CD4-positive, CD25-positive, alpha-beta regulatory T cell (primary cell): ENCODE results near the gene CMIP. TPM values are rescaled to one million over a fixed set of nuclear protein-coding genes. Genes with fewer than 3 reads are reported as not detected.
A peak's percentile ranks its signal among the peaks of the same experiment; 100 is the strongest.

Experiments used
- ATAC-seq, 2 donors: fragments of 150-1000 bp; cut with Tn5 transposase; one replicate each; pipeline ENCODE4 v1.10.0; 2021; ENCODE audit warnings: low read depth in 2 of 2, moderate number of reproducible peaks in 2 of 2, moderate library complexity in 1 of 2
- DNase-seq, 3 donors: peaks; one replicate each; pipeline versions ENCODE4 v3.0.0 to v3.0.0-alpha.2; 2012 to 2022; ENCODE audit warnings: mixed read lengths in 1 of 3
- H3K27ac ChIP-seq: one replicate; pipeline ENCODE4 v1.7.0; 2013; ENCODE audit warnings: mild to moderate bottlenecking, low read length; ENCODE audit not compliant: insufficient read depth, poor library complexity, severe bottlenecking
- H3K27me3 ChIP-seq: one replicate; pipeline ENCODE4 v1.7.0; 2013; ENCODE audit warnings: low read length; ENCODE audit not compliant: control insufficient read depth, insufficient read depth
- H3K36me3 ChIP-seq: one replicate; pipeline ENCODE4 v1.7.0; 2013; ENCODE audit warnings: mild to moderate bottlenecking, low read length, moderate library complexity; ENCODE audit not compliant: control insufficient read depth, insufficient read depth
- H3K4me1 ChIP-seq: 2 replicates; pipeline ENCODE4 v1.7.0; 2013; ENCODE audit warnings: mild to moderate bottlenecking, low read length; ENCODE audit not compliant: insufficient read depth, control insufficient read depth, poor library complexity, severe bottlenecking
- H3K4me3 ChIP-seq: one replicate; pipeline ENCODE4 v1.7.0; 2013; ENCODE audit warnings: low read depth, mild to moderate bottlenecking, low read length, moderate library complexity
- H3K9me3 ChIP-seq, 2 experiments: 1 replicate in 1 of 2; 2 replicates in 1 of 2; pipeline ENCODE4 v1.7.0; 2013; ENCODE audit warnings: low read length in 2 of 2, mild to moderate bottlenecking in 1 of 2, moderate library complexity in 1 of 2; ENCODE audit not compliant: control insufficient read depth in 2 of 2
- H3K27ac Mint-ChIP-seq, 3 donors: one replicate each; pipeline ENCODE4 v1.8.0; 2020 to 2022; ENCODE audit warnings: mild to moderate bottlenecking in 3 of 3, mixed read lengths in 3 of 3, moderate library complexity in 2 of 3
- H3K27me3 Mint-ChIP-seq: one replicate; pipeline ENCODE4 v1.8.0; 2022; ENCODE audit warnings: mild to moderate bottlenecking, mixed read lengths
- H3K36me3 Mint-ChIP-seq: one replicate; pipeline ENCODE4 v1.8.0; 2020; ENCODE audit warnings: mixed read lengths
- H3K4me1 Mint-ChIP-seq, 4 donors: one replicate each; pipeline ENCODE4 v1.8.0; 2020 to 2022; ENCODE audit warnings: mixed read lengths in 4 of 4, mild to moderate bottlenecking in 1 of 4
- H3K4me3 Mint-ChIP-seq, 4 donors: one replicate each; pipeline ENCODE4 v1.8.0; 2020 to 2022; ENCODE audit warnings: mild to moderate bottlenecking in 4 of 4, mixed read lengths in 4 of 4, moderate library complexity in 3 of 4
- H3K9me3 Mint-ChIP-seq, 7 donors: one replicate each; pipeline ENCODE4 v1.8.0; 2020 to 2022; ENCODE audit warnings: mixed read lengths in 7 of 7, mild to moderate bottlenecking in 3 of 7, moderate library complexity in 2 of 7
- polyA plus RNA-seq, 4 donors: library from polyadenylated mRNA; unstranded; fragments of 300-500 nt; fragmentation: Illumina TruSeq; gene quantifications; one replicate each; pipeline ENCODE4 v1.2.3, GENCODE V29; 2021
- total RNA-seq: library from RNA; stranded (reverse); gene quantifications from one replicate; pipeline ENCODE4 v1.2.3, GENCODE V29; 2022

The CMIP gene
- total and polyA plus RNA-seq, 5 donors from 2014 or later = 0.21 to 49.7 (median 0.94) TPM

GRCh38 chr16:81592353-81592866 lies 147.8 kb downstream of the CMIP start:
- ATAC-seq = no peak
- H3K27ac Mint-ChIP-seq = no peak overlapping the region
- Histone ChIP-seq H3K36me3 (no peaks in the 10 kb centered on the region), H3K9me3 (no peaks in the 10 kb centered on the region), H3K27ac (no peak overlapping the region), H3K27me3 (no peaks in the 10 kb centered on the region), H3K4me3 (no peak overlapping the region), H3K4me1 (no peaks in the 10 kb centered on the region)
- no peak overlapping the region for H3K4me3 Mint-ChIP-seq
- DNase-seq = no peak
- H3K9me3 Mint-ChIP-seq = no peaks in the 10 kb centered on the region
- H3K4me1 Mint-ChIP-seq = peaks cover 5 to 28% (median 15%) of the 10 kb centered on the region in 4 donors
- H3K27me3 Mint-ChIP-seq = no peaks in the 10 kb centered on the region
- H3K36me3 Mint-ChIP-seq = peaks cover 6% of the 10 kb centered on the region

GRCh38 chr16:81593481-81593880 lies 148.9 kb downstream of the CMIP start:
- H3K4me3 Mint-ChIP-seq = no peak overlapping the region
- Histone ChIP-seq H3K9me3 (no peaks in the 10 kb centered on the region), H3K27ac (no peak overlapping the region), H3K27me3 (no peaks in the 10 kb centered on the region), H3K4me1 (no peaks in the 10 kb centered on the region), H3K36me3 (no peaks in the 10 kb centered on the region), H3K4me3 (no peak overlapping the region)
- no peaks in the 10 kb centered on the region for H3K9me3 Mint-ChIP-seq
- DNase-seq (no peak), ATAC-seq (no peak)
- peak overlapping the region in 1 of 3 donors; percentile 15 for H3K27ac Mint-ChIP-seq
- peaks cover 10 to 28% (median 12%) of the 10 kb centered on the region in 4 donors for H3K4me1 Mint-ChIP-seq
- no peaks in the 10 kb centered on the region for H3K27me3 Mint-ChIP-seq
- peaks cover 11% of the 10 kb centered on the region for H3K36me3 Mint-ChIP-seq

- Mint-ChIP-seq H3K27me3 (no peaks in the 10 kb centered on the region), H3K4me1 (peaks cover 10 to 24% (median 16%) of the 10 kb centered on the region in 4 donors), H3K27ac (peak overlapping the region in 1 of 3 donors; percentile 39), H3K4me3 (no peak overlapping the region), H3K36me3 (peaks cover 8% of the 10 kb centered on the region), H3K9me3 (no peaks in the 10 kb centered on the region)
- no peak for ATAC-seq
- H3K27ac ChIP-seq = no peak overlapping the region
- peak in 1 of 3 donors; percentile 9 for DNase-seq
- H3K9me3 ChIP-seq = no peaks in the 10 kb centered on the region
- no peaks in the 10 kb centered on the region for H3K4me1 ChIP-seq
- no peak overlapping the region for H3K4me3 ChIP-seq
- H3K36me3 ChIP-seq = no peaks in the 10 kb centered on the region
- H3K27me3 ChIP-seq = no peaks in the 10 kb centered on the region
Measured at GRCh38 chr16:81595629-81596292, 151.2 kb downstream of the CMIP start.

- H3K27ac Mint-ChIP-seq = no peak overlapping the region
Measured at GRCh38 chr16:81597079-81597658, 152.6 kb downstream of the CMIP start.

GRCh38 chr16:81598083-81598482 lies 153.5 kb downstream of the CMIP start:
- Mint-ChIP-seq H3K27ac (peak overlapping the region in 1 of 3 donors; percentile 44), H3K4me1 (peaks cover 6 to 25% (median 13%) of the 10 kb centered on the region in 4 donors), H3K4me3 (no peak overlapping the region), H3K36me3 (peaks cover 8% of the 10 kb centered on the region), H3K9me3 (no peaks in the 10 kb centered on the region), H3K27me3 (no peaks in the 10 kb centered on the region)
- Histone ChIP-seq H3K27me3 (no peaks in the 10 kb centered on the region), H3K27ac (no peak overlapping the region), H3K4me1 (no peaks in the 10 kb centered on the region), H3K4me3 (no peak overlapping the region), H3K36me3 (no peaks in the 10 kb centered on the region), H3K9me3 (no peaks in the 10 kb centered on the region)
- ATAC-seq (no peak), DNase-seq (no peak)

More at GRCh38 chr16:81597079-81597658, 152.6 kb downstream of the CMIP start:
- Histone ChIP-seq H3K27ac (no peak overlapping the region), H3K9me3 (no peaks in the 10 kb centered on the region), H3K4me1 (no peaks in the 10 kb centered on the region), H3K36me3 (no peaks in the 10 kb centered on the region), H3K4me3 (no peak overlapping the region), H3K27me3 (no peaks in the 10 kb centered on the region)
- H3K4me3 Mint-ChIP-seq = no peak overlapping the region
- DNase-seq (no peak), ATAC-seq (no peak)
- H3K27me3 Mint-ChIP-seq = no peaks in the 10 kb centered on the region
- peaks cover 6 to 25% (median 13%) of the 10 kb centered on the region in 4 donors for H3K4me1 Mint-ChIP-seq
- H3K9me3 Mint-ChIP-seq = no peaks in the 10 kb centered on the region
- peaks cover 8% of the 10 kb centered on the region for H3K36me3 Mint-ChIP-seq

GRCh38 chr16:81599034-81599744 lies 154.6 kb downstream of the CMIP start:
- no peak overlapping the region for H3K27ac ChIP-seq
- no peaks in the 10 kb centered on the region for H3K36me3 ChIP-seq
- Mint-ChIP-seq H3K27me3 (no peaks in the 10 kb centered on the region), H3K27ac (peak overlapping the region in 1 of 3 donors; percentile 26), H3K9me3 (no peaks in the 10 kb centered on the region), H3K36me3 (peaks cover 8% of the 10 kb centered on the region), H3K4me1 (peaks cover 6 to 27% (median 13%) of the 10 kb centered on the region in 4 donors), H3K4me3 (no peak overlapping the region)
- no peaks in the 10 kb centered on the region for H3K27me3 ChIP-seq
- no peaks in the 10 kb centered on the region for H3K4me1 ChIP-seq
- ATAC-seq = no peak
- H3K4me3 ChIP-seq = no peak overlapping the region
- H3K9me3 ChIP-seq = no peaks in the 10 kb centered on the region
- no peak for DNase-seq

- no peaks in the 10 kb centered on the region for H3K36me3 ChIP-seq
- H3K4me1 ChIP-seq = no peaks in the 10 kb centered on the region
- no peak overlapping the region for H3K4me3 ChIP-seq
- Mint-ChIP-seq H3K27me3 (no peaks in the 10 kb centered on the region), H3K4me3 (no peak overlapping the region), H3K36me3 (peaks cover 8% of the 10 kb centered on the region), H3K9me3 (no peaks in the 10 kb centered on the region), H3K4me1 (peaks cover 8 to 23% (median 14%) of the 10 kb centered on the region in 4 donors), H3K27ac (peak overlapping the region in 1 of 3 donors; percentile 14)
- DNase-seq = no peak
- no peak for ATAC-seq
- no peak overlapping the region for H3K27ac ChIP-seq
- no peaks in the 10 kb centered on the region for H3K9me3 ChIP-seq
- H3K27me3 ChIP-seq = no peaks in the 10 kb centered on the region
Measured at GRCh38 chr16:81600275-81600674, 155.7 kb downstream of the CMIP start.
